Body of pancreas (tissue), 4 donors: ENCODE results near the gene GID8. TPM values are rescaled to one million over a fixed set of nuclear protein-coding genes. Genes with fewer than 3 reads are reported as not detected.

Source experiments
- ATAC-seq: fragments of 150-250 bp; one replicate; pipeline ENCODE4 v1.9.1; 2016
- DNase-seq, 4 donors: peaks; one replicate each; pipeline ENCODE4 v3.0.0-alpha.2; 2019
- H3K27ac ChIP-seq, 4 donors: fragments of 200-600 bp; sonication (generic); 1 replicate in 3 of 4; 2 replicates in 1 of 4; pipeline versions ENCODE4 v1.5.1 to v1.6.1; 2016 to 2019; ENCODE audit warnings: mild to moderate bottlenecking in 1 of 4, mixed read lengths in 1 of 4, moderate library complexity in 1 of 4
- H3K27me3 ChIP-seq, 2 donors: fragments of 200-600 bp; sonication (generic); one replicate each; pipeline ENCODE4 v1.6.0; 2016; ENCODE audit warnings: mild to moderate bottlenecking in 1 of 2
- H3K36me3 ChIP-seq, 2 donors: fragments of 200-600 bp; sonication (generic); replicated peaks in 1 of 2; 2 replicates each; pipeline ENCODE4 v1.5.1; 2016; ENCODE audit warnings: low read depth in 2 of 2; ENCODE audit not compliant: insufficient read depth in 1 of 2
- H3K4me1 ChIP-seq: fragments of 200-600 bp; sonication (generic); one replicate; pipeline ENCODE4 v1.6.0; 2016
- H3K4me3 ChIP-seq, 2 donors: fragments of 200-600 bp; sonication (generic); 1 replicate in 1 of 2; 2 replicates in 1 of 2; pipeline ENCODE4 v1.5.1; 2016 to 2019
- H3K9me3 ChIP-seq, 3 donors: fragments of 200-600 bp; sonication (generic); 1 replicate in 2 of 3; 2 replicates in 1 of 3; pipeline ENCODE4 v1.5.1; 2016
- POLR2A ChIP-seq, 3 donors: fragments of 450-650 bp; IDR thresholded peaks; one replicate each; pipeline ENCODE4 v1.6.1; 2016; ENCODE audit warnings: antibody characterized with exemption in 3 of 3, mild to moderate bottlenecking in 2 of 3
- WGBS, 2 donors: methylation state at CpG; one replicate each; pipeline ENCODE4 v1.1.5; 2017; 5-methylcytosine and 5-hydroxymethylcytosine counted together
- intact Hi-C: fragments of 100-400 bp; cut with DNase I; formaldehyde crosslinking; loops from one replicate; pipeline ENCODE4 v1.15.1; 2023
- total RNA-seq, 2 donors: library from RNA; depleted of rRNA; stranded (reverse); fragments of >200 nt; gene quantifications; one replicate each; pipeline ENCODE4 v1.1.0, GENCODE V29; 2016
- TF ChIP-seq, protein P1 (sequence below), 7 experiments: fragments of 450-650 bp in 4 of 7; fragments of 200-600 bp in 3 of 7; sonication (generic) in 3 of 7; IDR thresholded peaks; one replicate each; pipeline ENCODE4 v1.5.1; 2016 to 2019; ENCODE audit warnings: antibody characterized with exemption in 7 of 7

The GID8 gene
- total RNA-seq = 10 to 100 TPM; 26.2 to 29.7 TPM

DNA sequence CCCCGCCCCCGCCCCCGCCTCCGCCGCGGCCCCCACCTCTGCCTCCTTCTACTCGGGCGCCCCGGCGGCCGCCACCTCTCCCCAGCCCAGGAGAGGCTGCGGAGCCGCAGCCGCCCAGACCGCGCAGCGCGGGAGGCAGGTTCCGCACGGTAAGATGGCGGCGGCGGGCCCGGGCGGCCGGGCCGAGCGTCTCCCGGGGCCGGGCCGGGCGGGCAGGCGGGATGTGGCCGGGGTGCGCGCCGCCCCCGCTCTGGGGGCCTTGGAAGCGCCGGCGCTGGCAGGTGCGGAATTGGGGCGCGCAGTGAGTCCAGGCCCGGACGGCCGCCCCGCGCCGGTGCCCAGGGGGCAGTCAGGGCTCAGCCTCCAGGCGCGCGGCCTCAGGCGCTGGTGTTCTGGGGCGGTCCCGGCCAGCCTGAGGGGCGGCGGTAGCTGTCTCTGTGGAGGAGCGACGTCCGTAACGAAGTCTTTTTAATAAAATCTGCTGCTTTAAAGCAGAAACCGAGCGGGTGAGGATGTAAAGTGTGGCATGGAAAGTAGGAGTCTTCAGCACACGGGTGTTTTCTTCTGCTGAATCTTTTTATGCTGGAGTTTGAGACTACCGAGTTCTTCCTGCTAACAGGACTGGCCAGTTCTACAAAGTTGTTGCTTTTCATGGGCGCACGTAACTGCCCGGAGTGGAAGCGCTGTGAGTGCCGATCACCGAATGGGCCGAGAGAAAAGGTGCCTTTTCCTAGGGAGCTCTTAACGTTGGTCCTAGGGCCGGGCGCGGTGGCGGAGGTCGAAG lies at the start of gene GID8:
GID8 (plus strand) TSS at position 43 of the 784 bp plus-strand sequence. CDS start 3,356 bp downstream, outside the sequence.
- peak within 1 kb of the TSS; percentile 92 to 95 for H3K4me3 ChIP-seq
- ATAC-seq (peak; percentile 66), DNase-seq (peak; percentile 49 to 59 (median 54))
- 0 to 1% methylated on average over 23 to 75 of the region's 79 CpGs for WGBS, 2 donors
- H3K27me3 ChIP-seq = no peaks in the 10 kb centered on the region
- H3K36me3 ChIP-seq = peaks cover 0 to 5% of the 10 kb centered on the region in 2 donors
- H3K4me1 ChIP-seq = peaks cover 45% of the 10 kb centered on the region
- H3K9me3 ChIP-seq = no peaks in the 10 kb centered on the region
- peak within 1 kb of the TSS; percentile 89 to 94 (median 92) for H3K27ac ChIP-seq
- intact Hi-C loops = no loop called here
- TF ChIP-seq, protein P1, sequence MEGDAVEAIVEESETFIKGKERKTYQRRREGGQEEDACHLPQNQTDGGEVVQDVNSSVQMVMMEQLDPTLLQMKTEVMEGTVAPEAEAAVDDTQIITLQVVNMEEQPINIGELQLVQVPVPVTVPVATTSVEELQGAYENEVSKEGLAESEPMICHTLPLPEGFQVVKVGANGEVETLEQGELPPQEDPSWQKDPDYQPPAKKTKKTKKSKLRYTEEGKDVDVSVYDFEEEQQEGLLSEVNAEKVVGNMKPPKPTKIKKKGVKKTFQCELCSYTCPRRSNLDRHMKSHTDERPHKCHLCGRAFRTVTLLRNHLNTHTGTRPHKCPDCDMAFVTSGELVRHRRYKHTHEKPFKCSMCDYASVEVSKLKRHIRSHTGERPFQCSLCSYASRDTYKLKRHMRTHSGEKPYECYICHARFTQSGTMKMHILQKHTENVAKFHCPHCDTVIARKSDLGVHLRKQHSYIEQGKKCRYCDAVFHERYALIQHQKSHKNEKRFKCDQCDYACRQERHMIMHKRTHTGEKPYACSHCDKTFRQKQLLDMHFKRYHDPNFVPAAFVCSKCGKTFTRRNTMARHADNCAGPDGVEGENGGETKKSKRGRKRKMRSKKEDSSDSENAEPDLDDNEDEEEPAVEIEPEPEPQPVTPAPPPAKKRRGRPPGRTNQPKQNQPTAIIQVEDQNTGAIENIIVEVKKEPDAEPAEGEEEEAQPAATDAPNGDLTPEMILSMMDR (IDR thresholded peaks at IDR 0.05) = peak in 1 of 7 experiments; percentile 10
- TF ChIP-seq POLR2A (IDR thresholded peaks at IDR 0.05) = peak in 2 of 3 donors; percentile 20 to 22

DNA sequence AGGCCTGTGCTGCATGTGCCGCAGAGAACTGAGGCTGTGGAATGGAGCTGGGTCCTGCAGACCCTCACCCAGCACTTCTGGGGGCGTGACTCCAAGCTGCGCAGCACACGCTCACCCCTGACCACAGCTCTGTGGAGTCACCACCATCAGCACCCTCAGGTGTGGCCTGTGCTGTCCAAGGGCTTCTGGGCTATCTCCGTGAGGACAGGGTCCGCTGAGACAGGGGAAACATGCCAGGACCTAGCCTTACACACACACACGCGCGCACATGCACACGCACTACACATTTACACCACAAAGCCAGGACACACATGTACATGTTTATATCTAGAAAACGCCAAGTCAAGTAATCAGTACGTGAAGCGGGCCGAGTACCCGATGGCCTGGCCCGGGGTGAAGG lies 49.5 kb upstream of the GID8 start:
- 94 to 97% methylated on average over 10 to 16 of the region's 16 CpGs for WGBS, 2 donors
- Histone ChIP-seq H3K4me3 (no peak overlapping the region), H3K9me3 (no peaks in the 10 kb centered on the region), H3K27me3 (no peaks in the 10 kb centered on the region), H3K4me1 (peaks cover 10% of the 10 kb centered on the region), H3K36me3 (peaks cover 6 to 37% of the 10 kb centered on the region in 2 donors), H3K27ac (no peak overlapping the region)
- ATAC-seq (no peak), DNase-seq (no peak)
- no peak for TF ChIP-seq POLR2A (IDR thresholded peaks at IDR 0.05)
- TF ChIP-seq, protein P1 (IDR thresholded peaks at IDR 0.05) = no peak
- intact Hi-C loops = no loop called here

DNA sequence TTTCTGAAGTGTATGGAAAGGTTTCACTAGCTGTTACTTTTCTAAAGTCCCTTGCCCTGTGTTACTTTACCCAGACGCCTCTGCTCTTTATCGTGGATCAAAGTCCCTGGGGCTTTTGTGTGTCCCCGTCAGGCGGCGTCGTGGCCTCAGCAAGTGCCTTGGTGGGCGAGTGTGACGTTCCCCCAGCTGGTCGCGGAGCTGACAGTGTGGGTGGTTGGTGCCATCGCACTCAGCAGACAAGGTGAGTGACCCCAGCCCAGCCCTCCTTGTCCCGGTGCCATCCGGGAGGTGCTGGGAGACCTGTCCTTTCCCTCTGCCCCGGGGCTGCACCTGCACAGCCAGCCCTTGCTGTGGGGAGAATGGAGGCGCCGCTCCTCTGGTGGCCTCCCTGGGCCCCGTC lies 49.0 kb upstream of the GID8 start:
- Histone ChIP-seq H3K27ac (no peak overlapping the region), H3K36me3 (peaks cover 11 to 42% of the 10 kb centered on the region in 2 donors), H3K27me3 (no peaks in the 10 kb centered on the region), H3K9me3 (no peaks in the 10 kb centered on the region), H3K4me1 (peaks cover 10% of the 10 kb centered on the region), H3K4me3 (no peak overlapping the region)
- intact Hi-C loops = no loop called here
- no peak for TF ChIP-seq POLR2A (IDR thresholded peaks at IDR 0.05)
- WGBS, 2 donors = 96 to 97% methylated on average over 10 to 17 of the region's 17 CpGs
- DNase-seq (no peak), ATAC-seq (no peak)

DNA sequence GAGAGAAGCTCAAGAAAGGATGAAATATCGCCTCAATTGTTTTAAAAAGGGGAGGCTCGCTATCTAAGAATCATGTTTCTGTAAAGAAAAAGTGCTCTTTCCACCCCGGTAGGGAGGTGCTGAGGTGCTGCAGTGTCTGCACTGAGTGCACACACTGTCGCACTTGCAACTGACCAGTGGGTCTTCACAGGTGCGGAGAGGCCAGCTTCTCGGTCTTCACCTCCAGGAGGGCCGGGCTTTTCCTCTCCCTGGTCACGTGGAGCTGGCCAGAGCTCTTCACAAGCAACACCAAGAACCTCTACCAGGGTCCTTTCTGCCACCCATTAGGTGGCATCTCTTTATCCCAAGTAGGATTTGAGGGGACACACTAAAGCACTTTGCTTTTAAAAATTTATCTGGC lies 48.5 kb upstream of the GID8 start:
- peaks cover 10% of the 10 kb centered on the region for H3K4me1 ChIP-seq
- H3K9me3 ChIP-seq = no peaks in the 10 kb centered on the region
- ATAC-seq (no peak), DNase-seq (no peak)
- H3K27ac ChIP-seq = no peak overlapping the region
- intact Hi-C loops = no loop called here
- 93 to 97% methylated on average over 8 of the region's 8 CpGs for WGBS, 2 donors
- no peak for TF ChIP-seq POLR2A (IDR thresholded peaks at IDR 0.05)
- TF ChIP-seq, protein P1 (IDR thresholded peaks at IDR 0.05) = no peak
- no peaks in the 10 kb centered on the region for H3K27me3 ChIP-seq
- peaks cover 16 to 46% of the 10 kb centered on the region in 2 donors for H3K36me3 ChIP-seq
- no peak overlapping the region for H3K4me3 ChIP-seq

DNA sequence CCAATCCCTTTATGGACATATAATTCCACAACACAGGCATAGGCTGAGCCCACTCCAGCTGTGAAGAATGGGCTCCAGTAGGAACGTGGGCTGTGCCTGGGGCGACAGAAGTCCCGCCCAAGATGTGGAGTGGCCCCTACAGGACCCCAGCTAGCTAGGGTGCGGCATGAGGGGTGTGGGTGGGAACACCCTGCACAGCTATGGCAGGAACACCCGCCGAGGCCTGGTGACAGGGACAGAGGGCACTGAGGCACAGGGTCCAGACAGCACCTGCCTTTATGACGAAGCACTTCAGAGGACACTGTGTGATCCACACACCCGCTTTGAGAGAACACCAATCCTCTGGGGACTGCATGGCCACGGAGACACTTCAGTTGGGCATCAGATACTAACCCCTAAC lies 48.1 kb upstream of the GID8 start:
- no peaks in the 10 kb centered on the region for H3K27me3 ChIP-seq
- no peak overlapping the region for H3K27ac ChIP-seq
- DNase-seq = no peak
- peaks cover 10% of the 10 kb centered on the region for H3K4me1 ChIP-seq
- no peaks in the 10 kb centered on the region for H3K9me3 ChIP-seq
- no peak overlapping the region for H3K4me3 ChIP-seq
- WGBS, 2 donors = 86 to 95% methylated on average over 9 of the region's 9 CpGs
- TF ChIP-seq POLR2A (IDR thresholded peaks at IDR 0.05) = no peak
- TF ChIP-seq, protein P1 (IDR thresholded peaks at IDR 0.05) = no peak
- no peak for ATAC-seq
- intact Hi-C loops = loop anchor here (10.0 kb wide), 1 partner anchor 115 kb away; the partner anchor contains the start of gene BHLHE23
- H3K36me3 ChIP-seq = peaks cover 16 to 47% of the 10 kb centered on the region in 2 donors
